Measurements from ENCODE around the gene DNAJC30.

Gene DNAJC30

DNA sequence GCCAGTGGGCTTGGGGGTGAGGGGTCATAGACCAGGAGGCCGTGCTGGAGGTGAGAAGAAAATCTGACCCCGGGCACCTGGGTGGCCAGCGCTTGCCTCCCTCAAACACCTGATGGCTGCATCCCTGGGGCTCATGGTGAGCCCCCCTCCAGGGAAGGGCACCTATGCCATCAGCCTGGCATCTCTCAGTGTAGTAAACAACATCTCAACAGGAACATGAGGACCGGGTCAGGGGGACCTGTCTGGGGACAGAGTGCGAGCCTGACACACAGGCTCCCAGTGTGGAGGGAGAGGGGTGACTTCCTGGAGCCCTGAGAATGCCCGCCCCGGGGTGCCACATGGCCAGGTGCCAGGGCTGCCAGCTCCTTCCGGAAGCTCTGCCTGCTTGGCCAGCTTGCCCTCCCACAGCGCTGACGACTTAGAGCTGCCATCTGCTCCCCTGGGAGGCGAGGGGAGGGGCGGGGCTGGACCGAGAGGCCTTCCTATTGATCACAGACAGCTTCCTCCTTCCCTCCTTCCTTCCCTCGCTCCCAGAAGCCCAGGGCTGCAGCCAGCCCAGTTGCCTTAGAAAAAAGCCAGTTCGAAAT is 23.9 kb upstream of the DNAJC30 start:
- no peak for DNase-seq

- no peak for DNase-seq
Observed at GRCh38 chr7:73706126-73707044, 23.1 kb upstream of the DNAJC30 start.

- DNase-seq, result no peak
Observed at GRCh38 chr7:73705551-73705920, 22.3 kb upstream of the DNAJC30 start.

GRCh38 chr7:73704640-73705550 is 21.6 kb upstream of the DNAJC30 start:
- DNase-seq, result no peak

DNA sequence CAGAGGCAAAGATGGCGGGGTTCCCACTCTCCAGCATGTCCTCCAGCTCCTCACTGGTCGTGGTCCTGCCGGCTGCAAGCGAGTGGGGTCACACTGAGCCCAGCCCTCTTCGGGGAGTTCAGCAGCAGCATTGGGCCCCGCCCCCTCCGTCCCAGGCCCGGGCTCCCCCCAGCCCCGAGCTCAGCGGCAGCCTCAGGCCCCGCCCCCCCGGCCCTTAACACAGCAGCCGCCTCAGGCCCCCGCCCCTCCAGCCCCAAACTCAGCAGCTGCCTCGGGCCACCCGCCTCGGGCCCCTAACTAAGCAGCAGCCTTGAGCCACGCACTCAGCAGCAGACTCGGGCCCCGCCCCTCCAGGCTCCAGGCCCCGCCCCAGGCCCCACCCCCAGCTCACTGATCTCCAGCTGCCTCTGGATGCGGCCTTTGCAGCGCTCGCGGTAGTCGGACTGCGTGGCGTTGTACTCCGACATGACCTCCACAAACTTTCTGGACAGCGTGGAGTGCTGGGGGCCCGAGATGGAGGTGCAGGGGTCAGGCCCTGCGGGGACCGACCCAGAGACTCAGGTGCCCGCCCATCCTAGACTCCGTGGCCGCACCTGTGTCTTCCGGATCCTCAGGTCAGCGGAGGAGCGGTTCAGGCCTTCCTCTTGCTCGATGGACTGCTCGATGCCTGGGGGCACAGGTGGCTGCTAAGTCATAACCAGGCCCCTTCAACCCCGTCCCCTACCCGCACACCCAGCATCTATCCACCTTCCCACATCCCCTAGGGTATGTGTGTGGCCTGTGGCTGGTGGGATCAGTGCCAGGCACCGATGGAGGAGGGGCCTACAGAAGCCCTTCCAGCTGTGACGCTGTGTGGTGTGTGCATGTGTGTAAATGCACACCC is 20.7 kb upstream of the DNAJC30 start:
- DNase-seq, result peak in 1 of 2 experiments; percentile 35

DNA sequence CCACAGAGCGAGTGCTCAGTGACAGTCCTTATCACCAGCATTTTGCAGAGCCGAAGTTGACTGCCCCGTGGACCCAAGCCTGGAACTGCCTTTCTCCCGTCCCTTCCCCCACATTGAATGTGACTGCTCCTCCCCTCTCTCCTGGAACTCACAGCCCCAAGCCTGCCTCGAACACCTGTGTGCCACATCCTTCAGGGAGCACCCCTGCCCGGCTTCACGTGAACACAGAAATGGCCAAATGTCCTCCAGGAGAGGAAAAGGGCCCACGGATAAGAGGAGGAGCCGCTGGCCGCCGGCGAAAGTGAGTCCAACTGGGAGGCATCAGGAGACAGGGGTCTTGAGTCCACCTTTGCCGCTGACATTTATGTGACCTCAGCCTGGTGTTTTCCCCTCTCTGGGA is 20.0 kb upstream of the DNAJC30 start:
- DNase-seq, result no peak

- no peak for DNase-seq
Observed at GRCh38 chr7:73702665-73703064, 19.4 kb upstream of the DNAJC30 start.

GRCh38 chr7:73702226-73702625 is 19.0 kb upstream of the DNAJC30 start:
- DNase-seq, result no peak

GRCh38 chr7:73701357-73701995 is 18.2 kb upstream of the DNAJC30 start:
- DNase-seq, result no peak

GRCh38 chr7:73700581-73701134 is 17.4 kb upstream of the DNAJC30 start:
- DNase-seq, result no peak

DNA sequence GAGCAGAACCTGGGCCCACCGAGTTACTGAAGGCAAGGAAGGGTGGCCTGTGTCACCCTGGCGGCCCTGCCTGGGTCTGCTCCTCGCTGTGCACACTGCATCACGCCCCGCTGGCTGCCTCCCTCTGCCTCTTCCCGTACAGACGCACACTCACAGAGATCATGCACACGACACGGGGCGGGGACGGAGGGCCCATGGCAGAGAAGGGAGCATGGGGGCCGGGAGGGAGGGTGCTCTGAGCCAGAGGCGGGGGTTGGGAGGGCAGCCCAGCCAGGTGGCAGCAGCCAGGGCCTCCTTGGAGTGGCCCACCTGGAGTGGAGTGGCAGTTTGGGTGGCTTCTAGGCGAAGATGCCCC is 16.8 kb upstream of the DNAJC30 start:
- no peak for DNase-seq

DNA sequence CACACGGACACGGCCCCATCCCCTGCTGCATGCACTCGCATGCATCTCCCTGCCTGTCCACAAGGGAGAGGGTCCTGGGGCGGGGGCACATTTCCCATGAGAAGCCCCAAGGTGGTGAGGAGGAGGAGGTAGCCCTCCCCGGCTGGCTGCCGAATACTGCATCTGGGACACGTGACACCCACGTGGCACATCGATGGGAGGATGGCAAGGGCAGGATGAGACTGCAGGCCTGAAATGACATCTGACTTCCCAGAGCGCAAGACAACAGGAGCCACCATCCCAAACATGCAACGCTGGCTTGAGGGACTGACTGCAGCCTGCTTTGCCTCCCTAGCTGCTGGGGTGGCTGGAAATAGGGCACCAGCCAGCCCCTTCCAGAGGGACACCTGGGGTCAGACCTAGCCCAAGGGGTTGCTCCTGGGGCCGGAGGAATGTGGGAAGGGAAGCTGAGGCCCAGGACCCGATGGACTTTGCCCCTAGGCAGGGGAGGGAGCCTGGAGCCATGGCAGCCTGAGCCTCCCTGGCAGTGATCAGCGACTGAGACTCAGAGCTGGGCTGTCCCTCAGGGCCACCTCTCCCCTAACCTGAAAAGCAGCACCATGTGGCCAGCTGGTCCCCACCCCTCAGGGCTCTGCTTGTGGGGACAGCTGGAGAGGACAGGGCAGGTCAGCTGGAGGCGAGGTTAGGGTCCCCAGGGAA is 16.3 kb upstream of the DNAJC30 start:
- DNase-seq, result no peak

GRCh38 chr7:73698410-73698809 is 15.2 kb upstream of the DNAJC30 start:
- DNase-seq, result no peak

DNA sequence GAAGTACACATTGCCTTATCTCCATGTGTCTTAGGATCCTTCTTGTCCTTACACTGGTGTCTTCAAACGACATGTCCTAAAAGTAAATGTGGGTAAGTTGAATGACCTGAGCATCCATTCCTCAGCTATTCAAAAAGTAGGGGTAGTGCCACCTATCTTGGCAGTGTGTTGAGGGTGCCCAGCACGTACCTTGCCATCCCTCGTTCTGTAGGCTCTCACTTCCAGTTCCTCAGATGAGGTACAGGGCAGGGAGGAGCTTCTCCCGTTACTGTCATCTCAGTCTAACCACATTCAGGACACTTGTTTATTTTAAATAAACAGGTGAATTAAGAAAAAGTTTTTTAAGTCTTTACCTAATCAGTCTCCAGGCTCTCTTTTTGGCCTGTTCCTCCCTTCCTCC is 13.1 kb upstream of the DNAJC30 start:
- DNase-seq, result no peak

DNA sequence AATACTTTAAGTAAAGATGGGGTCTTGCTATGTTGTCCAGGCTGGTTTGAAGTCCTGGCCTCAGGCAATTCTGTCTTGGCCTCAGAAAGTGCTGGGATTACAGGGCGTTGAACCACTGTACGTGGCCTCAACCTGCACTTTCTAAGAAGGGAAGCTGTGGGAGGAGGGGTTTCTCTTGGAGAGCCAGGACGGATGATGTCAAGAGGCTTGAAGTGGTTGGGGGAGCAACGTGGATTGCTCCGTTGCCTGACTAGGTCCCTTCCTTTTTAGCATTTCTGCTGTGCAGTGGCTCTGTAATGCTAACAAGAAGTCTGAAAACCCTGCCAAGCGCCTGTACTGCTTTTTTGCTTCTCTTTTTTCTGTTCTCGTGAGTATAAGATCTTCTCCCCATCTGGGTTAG is 7.4 kb upstream of the DNAJC30 start:
- DNase-seq, result no peak

- no peak for DNase-seq
Observed at GRCh38 chr7:73688288-73688687, 5.0 kb upstream of the DNAJC30 start.

DNA sequence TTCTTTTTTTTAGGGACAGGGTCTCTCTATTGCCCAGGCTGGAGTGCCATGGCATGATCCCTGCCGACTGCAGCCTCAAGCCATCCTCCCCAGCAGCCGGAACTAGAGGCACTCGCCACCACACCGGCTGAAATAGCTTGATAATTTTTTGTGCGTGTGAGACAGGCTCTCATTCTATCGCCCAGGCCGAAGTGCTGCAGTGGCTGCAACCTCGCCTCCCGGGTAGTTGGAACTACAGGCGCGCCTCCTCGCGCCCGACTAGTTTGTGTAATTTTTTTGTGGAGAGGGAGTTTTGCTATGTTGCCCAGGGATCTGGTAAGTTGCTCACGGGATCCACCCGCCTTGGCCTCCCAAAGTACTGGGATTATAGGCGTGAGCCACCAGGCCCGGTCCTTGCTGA is 2.1 kb upstream of the DNAJC30 start:
- DNase-seq, result no peak

GRCh38 chr7:73683788-73684693 is 788 bp upstream of the DNAJC30 start:
- peak in 1 of 2 experiments; percentile 21 for DNase-seq

DNA sequence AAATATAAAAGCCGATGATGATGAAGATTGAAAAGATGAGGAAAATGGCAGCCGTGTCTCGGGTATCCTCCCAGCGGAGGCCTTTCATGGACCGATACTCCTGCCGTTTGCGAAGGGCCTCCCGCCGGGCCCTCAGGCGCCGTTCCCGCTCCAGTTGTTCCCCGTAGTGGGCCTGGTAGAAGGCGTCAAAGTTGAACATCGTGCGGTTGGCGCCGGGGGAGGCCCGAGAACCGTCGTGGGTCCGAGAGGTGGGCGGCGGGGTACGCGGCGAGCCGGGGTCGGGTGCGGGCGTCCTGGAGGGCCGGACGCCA is 553 bp downstream of the DNAJC30 start:
- DNase-seq, result no peak

DNA sequence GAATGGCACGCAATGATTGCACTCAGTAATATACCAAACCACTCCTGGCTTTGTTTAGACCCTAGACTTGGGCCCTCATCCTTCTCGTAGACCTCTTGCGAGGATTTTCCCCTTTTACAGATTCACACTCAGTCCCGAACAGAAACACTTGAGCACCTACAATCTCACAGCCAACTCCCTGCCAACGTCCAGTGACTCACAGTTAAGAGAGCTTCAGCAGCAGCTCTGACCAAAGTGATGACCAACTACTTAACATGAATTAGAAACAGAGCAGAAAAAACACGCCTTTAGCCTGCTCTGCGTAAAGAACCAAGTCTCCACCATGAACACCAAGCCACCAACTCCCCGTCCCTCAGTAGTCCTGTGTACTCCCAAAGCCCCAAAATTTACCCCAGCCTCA is 2.2 kb downstream of the DNAJC30 start:
- DNase-seq, result no peak

Measured in activated CD4-positive, alpha-beta T cell treated with anti-CD3 and anti-CD28 coated beads, Interleukin-2, amount 50 U/mL, for 4 hours (primary cell).